Activated naive CD8-positive, alpha-beta T cell treated with anti-CD3 and anti-CD28 coated beads for 36 hours (primary cell): ENCODE measurements around the gene TPCN2. TPM values are rescaled to one million over a fixed set of nuclear protein-coding genes. Genes with fewer than 3 reads are reported as not detected.
"Not testable (repeated sequence)": the region's sequence is repeated elsewhere in the genome, so short reads cannot be mapped to it uniquely, and the experiment has no call there.

Experiments used
- DNase-seq: peaks from one replicate; pipeline ENCODE4 v3.0.0; 2021
- H3K27ac Mint-ChIP-seq: one replicate; pipeline ENCODE4 v1.8.0; 2022; ENCODE audit warnings: mild to moderate bottlenecking, moderate library complexity, mixed read lengths
- H3K27me3 Mint-ChIP-seq: one replicate; pipeline ENCODE4 v1.8.0; 2022; ENCODE audit warnings: mild to moderate bottlenecking, mixed read lengths
- H3K36me3 Mint-ChIP-seq: one replicate; pipeline ENCODE4 v1.8.0; 2021; ENCODE audit warnings: mild to moderate bottlenecking, mixed read lengths
- H3K4me1 Mint-ChIP-seq: one replicate; pipeline ENCODE4 v1.8.0; 2021; ENCODE audit warnings: mixed read lengths
- H3K4me3 Mint-ChIP-seq: one replicate; pipeline ENCODE4 v1.8.0; 2022; ENCODE audit warnings: mild to moderate bottlenecking, moderate library complexity, mixed read lengths
- H3K9me3 Mint-ChIP-seq: one replicate; pipeline ENCODE4 v1.8.0; 2022; ENCODE audit warnings: mixed read lengths
- total RNA-seq, 2 experiments: library from RNA; stranded (reverse); gene quantifications; one replicate each; pipeline ENCODE4 v1.2.3, GENCODE V29; 2021

The TPCN2 gene
- 10 to 100 TPM; 10.9 to 11.3 TPM for total RNA-seq

GRCh38 chr11:69048694-69049489 is at the start of gene TPCN2:
Gene TPCN2 (plus strand): TSS chr11:69048932. CDS start chr11:69048998, 66 bp downstream.
- peak; percentile 93 for DNase-seq
- peaks cover 30% of the 10 kb centered on the region for H3K4me1 Mint-ChIP-seq
- H3K36me3 Mint-ChIP-seq: no peaks in the 10 kb centered on the region
- H3K9me3 Mint-ChIP-seq: no peaks in the 10 kb centered on the region
- H3K27me3 Mint-ChIP-seq: peaks cover 4% of the 10 kb centered on the region
- peak within 1 kb of the TSS; percentile 87 for H3K4me3 Mint-ChIP-seq
- H3K27ac Mint-ChIP-seq: peak within 1 kb of the TSS; percentile 81

GRCh38 chr11:68999093-68999747 is 49.5 kb upstream of the TPCN2 start:
- H3K27me3 Mint-ChIP-seq: no peaks in the 10 kb centered on the region
- no peaks in the 10 kb centered on the region for H3K9me3 Mint-ChIP-seq
- no peak for DNase-seq
- H3K36me3 Mint-ChIP-seq: no peaks in the 10 kb centered on the region
- no peak overlapping the region for H3K27ac Mint-ChIP-seq
- H3K4me3 Mint-ChIP-seq: no peak overlapping the region
- no peaks in the 10 kb centered on the region for H3K4me1 Mint-ChIP-seq

DNA sequence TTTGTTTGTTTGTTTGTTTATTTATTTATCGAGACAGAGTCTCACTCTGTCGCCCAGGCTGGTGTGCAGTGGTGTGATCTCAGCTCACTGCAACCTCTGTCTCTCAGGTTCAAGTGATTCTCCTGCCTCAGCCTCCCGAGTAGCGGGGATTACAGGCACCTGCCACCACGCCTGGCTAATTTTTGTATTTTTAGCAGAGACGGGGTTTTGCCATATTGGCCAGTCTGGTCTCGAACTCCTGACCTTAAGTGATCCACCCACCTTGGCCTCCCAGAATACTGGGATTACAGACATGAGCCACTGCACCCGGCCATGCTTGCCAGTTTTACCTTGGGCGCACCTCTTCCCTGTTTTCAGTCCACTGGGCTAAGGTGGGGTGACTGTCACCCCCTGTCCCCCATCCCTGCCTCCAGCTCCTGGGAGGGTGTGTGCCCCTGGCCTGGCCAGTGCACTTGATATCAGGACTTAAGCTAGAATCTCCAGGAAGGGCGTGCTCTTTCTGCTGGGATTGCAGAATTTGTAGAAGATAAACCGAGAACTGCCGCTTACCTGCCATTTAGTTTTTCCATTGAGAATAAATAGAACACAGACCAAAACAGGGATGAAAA is 48.9 kb upstream of the TPCN2 start:
- DNase-seq, H3K27ac Mint-ChIP-seq, H3K27me3 Mint-ChIP-seq, H3K36me3 Mint-ChIP-seq, H3K4me3 Mint-ChIP-seq, H3K9me3 Mint-ChIP-seq, H3K4me1 Mint-ChIP-seq: not testable (repeated sequence)

GRCh38 chr11:69000391-69000790 is 48.3 kb upstream of the TPCN2 start:
- Mint-ChIP-seq H3K4me1 (no peaks in the 10 kb centered on the region), H3K27ac (no peak overlapping the region), H3K4me3 (no peak overlapping the region), H3K27me3 (peaks cover 3% of the 10 kb centered on the region), H3K36me3 (no peaks in the 10 kb centered on the region), H3K9me3 (no peaks in the 10 kb centered on the region)
- DNase-seq: no peak

GRCh38 chr11:69000831-69001242 is 47.9 kb upstream of the TPCN2 start:
- no peaks in the 10 kb centered on the region for H3K4me1 Mint-ChIP-seq
- H3K27me3 Mint-ChIP-seq: peaks cover 5% of the 10 kb centered on the region
- H3K36me3 Mint-ChIP-seq: no peaks in the 10 kb centered on the region
- no peaks in the 10 kb centered on the region for H3K9me3 Mint-ChIP-seq
- H3K4me3 Mint-ChIP-seq: no peak overlapping the region
- H3K27ac Mint-ChIP-seq: no peak overlapping the region
- no peak for DNase-seq

GRCh38 chr11:69001243-69002081 is 47.3 kb upstream of the TPCN2 start:
- H3K4me1 Mint-ChIP-seq: no peaks in the 10 kb centered on the region
- H3K27ac Mint-ChIP-seq: no peak overlapping the region
- H3K27me3 Mint-ChIP-seq: peaks cover 5% of the 10 kb centered on the region
- no peaks in the 10 kb centered on the region for H3K9me3 Mint-ChIP-seq
- no peaks in the 10 kb centered on the region for H3K36me3 Mint-ChIP-seq
- DNase-seq: no peak
- no peak overlapping the region for H3K4me3 Mint-ChIP-seq

DNA sequence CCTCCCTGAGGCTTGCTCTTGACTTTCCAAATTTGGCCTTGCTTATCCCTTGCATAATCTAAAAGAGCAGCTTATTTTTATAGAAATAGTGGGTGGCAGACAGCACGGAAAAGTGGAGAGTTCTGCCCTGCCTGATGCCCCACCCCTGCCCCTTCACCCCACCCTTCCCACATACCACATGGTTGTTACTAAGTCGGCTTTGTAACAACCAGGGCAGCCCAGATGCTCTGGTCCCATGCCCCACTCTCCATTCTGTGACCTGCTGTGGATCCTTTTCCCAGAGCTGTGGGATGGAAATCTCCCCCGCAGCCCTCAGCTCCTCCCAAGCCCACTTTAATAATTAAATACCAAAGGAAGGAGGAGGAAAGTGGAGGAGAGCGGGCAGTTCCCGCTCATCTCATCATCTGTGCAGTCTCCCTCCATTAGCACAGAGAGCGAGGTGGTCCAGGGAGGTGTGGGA is 46.6 kb upstream of the TPCN2 start:
- Mint-ChIP-seq H3K4me3 (no peak overlapping the region), H3K27me3 (peaks cover 5% of the 10 kb centered on the region), H3K9me3 (no peaks in the 10 kb centered on the region), H3K36me3 (no peaks in the 10 kb centered on the region), H3K27ac (no peak overlapping the region), H3K4me1 (no peaks in the 10 kb centered on the region)
- no peak for DNase-seq

DNA sequence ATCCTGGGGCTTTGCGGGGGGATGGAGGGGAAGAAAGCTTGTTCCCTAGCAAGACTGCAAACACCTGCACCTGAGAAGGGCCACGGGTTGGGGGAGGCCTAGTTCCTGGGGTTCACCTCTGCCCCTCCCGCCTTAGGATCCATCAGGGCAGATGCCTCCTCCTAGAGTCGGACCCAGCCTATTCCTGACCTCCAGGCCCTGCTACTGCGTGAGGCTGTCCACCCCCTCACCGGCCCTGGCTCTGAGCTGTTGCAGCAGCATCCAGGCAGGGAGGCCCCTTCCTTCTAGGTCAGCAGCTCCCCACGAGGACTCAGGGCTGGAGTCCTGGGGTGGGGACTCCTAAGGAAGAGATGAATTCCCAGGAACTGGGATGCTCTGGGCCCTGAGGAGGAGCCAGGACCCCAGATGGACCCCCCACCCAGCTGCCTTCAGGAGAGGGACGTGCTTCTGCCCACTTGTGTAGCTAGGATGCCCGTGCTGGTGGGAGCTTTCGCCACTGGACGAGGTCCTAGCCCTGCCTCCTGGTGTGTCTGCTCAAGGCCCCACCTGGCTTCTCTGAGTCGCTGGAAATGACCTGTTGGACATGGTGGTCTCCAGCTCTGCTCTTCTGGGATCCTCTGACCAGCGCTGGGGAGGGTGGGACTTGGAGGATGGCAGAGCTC is 46.0 kb upstream of the TPCN2 start:
- no peak overlapping the region for H3K27ac Mint-ChIP-seq
- no peak for DNase-seq
- H3K4me3 Mint-ChIP-seq: no peak overlapping the region
- H3K4me1 Mint-ChIP-seq: no peaks in the 10 kb centered on the region
- H3K36me3 Mint-ChIP-seq: no peaks in the 10 kb centered on the region
- no peaks in the 10 kb centered on the region for H3K9me3 Mint-ChIP-seq
- peaks cover 11% of the 10 kb centered on the region for H3K27me3 Mint-ChIP-seq

DNA sequence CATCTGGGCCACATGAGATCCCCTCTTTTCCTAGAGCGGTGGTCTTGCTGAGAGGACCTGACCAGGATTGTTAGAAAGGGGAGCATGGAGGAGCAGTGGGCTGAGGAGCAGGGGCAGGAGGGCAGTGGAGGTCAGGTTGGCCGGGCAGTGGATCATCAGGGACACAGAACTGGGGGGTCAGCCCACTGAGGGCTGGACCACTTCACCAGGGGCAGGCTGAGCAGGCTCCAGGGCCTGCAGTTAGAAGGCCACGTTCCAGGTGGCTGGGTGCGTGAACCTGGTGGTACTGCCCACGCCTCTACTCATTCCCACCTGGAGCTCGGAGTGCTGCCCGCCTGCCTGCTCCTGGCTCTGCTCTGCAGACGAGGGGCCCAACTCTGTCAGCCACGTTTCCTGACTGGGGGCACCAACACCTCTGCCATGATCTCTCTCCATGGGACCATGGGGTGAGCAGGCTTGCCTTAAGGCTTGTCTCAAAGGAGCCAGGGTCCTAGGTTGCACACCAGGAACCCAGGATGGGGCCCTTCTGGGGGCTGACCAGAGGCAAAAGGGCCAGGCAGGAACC is 45.3 kb upstream of the TPCN2 start:
- DNase-seq: no peak
- no peak overlapping the region for H3K27ac Mint-ChIP-seq

GRCh38 chr11:69003866-69004367 is 44.8 kb upstream of the TPCN2 start:
- DNase-seq: no peak
- Mint-ChIP-seq H3K9me3 (no peaks in the 10 kb centered on the region), H3K4me3 (no peak overlapping the region), H3K27me3 (peaks cover 12% of the 10 kb centered on the region), H3K4me1 (no peaks in the 10 kb centered on the region), H3K27ac (no peak overlapping the region), H3K36me3 (no peaks in the 10 kb centered on the region)

More for the DNA sequence above, 45.3 kb upstream of the TPCN2 start:
- no peaks in the 10 kb centered on the region for H3K9me3 Mint-ChIP-seq
- H3K36me3 Mint-ChIP-seq: no peaks in the 10 kb centered on the region
- peaks cover 11% of the 10 kb centered on the region for H3K27me3 Mint-ChIP-seq
- no peak overlapping the region for H3K4me3 Mint-ChIP-seq
- no peaks in the 10 kb centered on the region for H3K4me1 Mint-ChIP-seq

GRCh38 chr11:69004411-69005182 is 44.1 kb upstream of the TPCN2 start:
- H3K4me1 Mint-ChIP-seq: no peaks in the 10 kb centered on the region
- H3K4me3 Mint-ChIP-seq: no peak overlapping the region
- no peak overlapping the region for H3K27ac Mint-ChIP-seq

DNA sequence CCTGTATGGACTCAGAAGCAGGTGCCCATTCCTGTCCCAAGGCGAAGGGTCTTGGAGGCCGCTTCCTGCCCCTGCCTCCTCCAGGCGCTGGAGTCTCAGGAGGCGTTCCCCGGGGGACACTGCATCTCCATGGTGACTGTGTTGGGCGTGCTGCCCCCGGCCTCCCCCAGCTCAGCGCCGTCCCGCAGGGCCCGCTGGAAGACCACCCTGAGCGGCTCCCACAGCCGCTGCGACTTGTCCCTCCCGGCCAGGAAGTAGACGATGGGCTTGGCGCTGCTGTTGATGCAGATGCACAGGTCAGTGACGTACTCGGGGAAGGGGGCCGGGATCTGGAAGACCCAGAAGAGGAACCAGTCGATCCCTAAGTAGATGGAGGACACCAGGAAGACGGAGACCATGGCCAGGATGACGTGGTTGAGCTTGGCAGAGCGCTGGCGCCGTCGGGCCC is 43.5 kb upstream of the TPCN2 start:
- Mint-ChIP-seq H3K4me3 (no peak overlapping the region), H3K4me1 (no peaks in the 10 kb centered on the region), H3K36me3 (no peaks in the 10 kb centered on the region), H3K27ac (no peak overlapping the region), H3K27me3 (peaks cover 21% of the 10 kb centered on the region), H3K9me3 (no peaks in the 10 kb centered on the region)
- no peak for DNase-seq

More at GRCh38 chr11:69004411-69005182, 44.1 kb upstream of the TPCN2 start:
- no peaks in the 10 kb centered on the region for H3K36me3 Mint-ChIP-seq
- peaks cover 18% of the 10 kb centered on the region for H3K27me3 Mint-ChIP-seq
- DNase-seq: no peak
- H3K9me3 Mint-ChIP-seq: no peaks in the 10 kb centered on the region

DNA sequence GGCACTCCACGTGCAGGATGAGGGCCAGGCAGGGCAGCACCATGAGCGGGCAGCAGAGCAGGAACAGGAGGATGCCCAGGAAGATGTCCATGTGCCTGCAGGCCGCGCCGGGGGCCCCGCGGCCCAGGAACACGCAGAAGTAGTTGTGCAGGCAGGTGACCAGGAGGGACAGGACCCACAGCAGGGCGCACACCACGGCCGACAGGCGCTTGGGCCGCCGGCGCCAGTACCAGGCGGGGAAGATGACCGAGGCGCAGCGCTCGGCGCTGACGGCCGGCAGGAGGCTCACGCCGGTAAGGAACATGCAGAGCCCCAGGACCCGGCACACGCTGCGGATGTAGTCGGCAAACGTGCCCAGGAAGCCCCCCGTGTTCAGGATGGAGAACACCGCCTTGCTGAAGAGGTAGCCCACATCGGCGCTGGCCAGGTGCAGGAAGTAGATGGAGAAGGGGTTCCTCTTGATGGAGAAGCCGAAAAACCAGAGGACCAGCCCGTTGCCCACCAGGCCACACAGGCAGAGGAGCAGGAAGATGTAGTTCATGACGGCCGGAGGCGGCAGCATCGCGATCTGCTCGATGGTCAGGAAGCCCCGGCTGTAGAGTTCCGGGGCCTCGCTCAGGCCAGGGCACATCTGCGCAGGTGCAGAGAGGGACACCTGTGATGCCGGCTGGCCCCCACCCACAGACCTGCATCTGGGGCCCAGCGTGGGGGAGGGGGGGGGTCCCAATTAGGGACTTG is 42.9 kb upstream of the TPCN2 start:
- Mint-ChIP-seq H3K4me3 (no peak overlapping the region), H3K9me3 (no peaks in the 10 kb centered on the region), H3K27me3 (peaks cover 22% of the 10 kb centered on the region), H3K27ac (no peak overlapping the region), H3K36me3 (no peaks in the 10 kb centered on the region), H3K4me1 (no peaks in the 10 kb centered on the region)
- no peak for DNase-seq
